Breast epithelium (tissue), 4 donors: ENCODE results near the gene RNLS. TPM values are rescaled to one million over a fixed set of nuclear protein-coding genes. Genes with fewer than 3 reads are reported as not detected.

ENCODE experiments used
- DNase-seq, 2 donors: peaks; one replicate each; pipeline ENCODE4 v3.0.0-alpha.2; 2019; ENCODE audit warnings: low spot score in 2 of 2
- H3K27ac ChIP-seq, 2 donors: fragments of 200-600 bp; sonication (generic) in 1 of 2; one replicate each; pipeline ENCODE4 v1.5.1; 2016 to 2019; ENCODE audit warnings: mild to moderate bottlenecking in 1 of 2
- H3K27me3 ChIP-seq, 2 donors: fragments of 200-600 bp; sonication (generic) in 1 of 2; one replicate each; pipeline versions ENCODE4 v1.5.1 to v1.6.0; 2017 to 2019; ENCODE audit warnings: control low read depth in 1 of 2, mild to moderate bottlenecking in 1 of 2
- H3K36me3 ChIP-seq: fragments of 200-600 bp; one replicate; pipeline ENCODE4 v1.5.1; 2019
- H3K4me1 ChIP-seq, 2 donors: fragments of 200-600 bp; sonication (generic); one replicate each; pipeline ENCODE4 v1.5.1; 2016 to 2019; ENCODE audit warnings: control low read depth in 1 of 2
- H3K4me3 ChIP-seq, 3 donors: fragments of 200-600 bp; sonication (generic); 1 replicate in 2 of 3; 2 replicates in 1 of 3; pipeline ENCODE4 v1.5.1; 2016 to 2019; ENCODE audit warnings: mild to moderate bottlenecking in 3 of 3, moderate library complexity in 2 of 3
- H3K9me3 ChIP-seq, 2 donors: fragments of 200-600 bp; sonication (generic) in 1 of 2; one replicate each; pipeline ENCODE4 v1.5.1; 2016 to 2019; ENCODE audit warnings: control low read depth in 1 of 2
- POLR2A ChIP-seq: fragments of 450-650 bp; IDR thresholded peaks from one replicate; pipeline ENCODE4 v1.6.1; 2016; ENCODE audit warnings: antibody characterized with exemption, mild to moderate bottlenecking, moderate library complexity
- POLR2AphosphoS5 ChIP-seq, 3 donors: sonication (generic); formaldehyde crosslinking; IDR thresholded peaks; one replicate each; pipeline ENCODE4 v1.6.1; 2017; ENCODE audit warnings: antibody characterized with exemption in 3 of 3
- intact Hi-C: fragments of 100-400 bp; cut with DNase I; formaldehyde crosslinking; loops from one replicate; pipeline ENCODE4 v1.15.1; 2023; ENCODE audit warnings: low total_unique reads
- total RNA-seq, 3 donors: library from RNA; depleted of rRNA; stranded (reverse); fragments of >200 nt; gene quantifications; one replicate each; pipeline ENCODE4 v1.1.0, GENCODE V29; 2016
- TF ChIP-seq, protein P1 (sequence below), 3 donors: fragments of 450-650 bp; IDR thresholded peaks; one replicate each; pipeline ENCODE4 v1.5.1; 2016 to 2017; ENCODE audit warnings: antibody characterized with exemption in 3 of 3, mild to moderate bottlenecking in 3 of 3, moderate library complexity in 3 of 3

The RNLS gene
- total RNA-seq, 3 donors from 2014 or later: 27.9 to 32.1 (median 29.1) TPM

DNA sequence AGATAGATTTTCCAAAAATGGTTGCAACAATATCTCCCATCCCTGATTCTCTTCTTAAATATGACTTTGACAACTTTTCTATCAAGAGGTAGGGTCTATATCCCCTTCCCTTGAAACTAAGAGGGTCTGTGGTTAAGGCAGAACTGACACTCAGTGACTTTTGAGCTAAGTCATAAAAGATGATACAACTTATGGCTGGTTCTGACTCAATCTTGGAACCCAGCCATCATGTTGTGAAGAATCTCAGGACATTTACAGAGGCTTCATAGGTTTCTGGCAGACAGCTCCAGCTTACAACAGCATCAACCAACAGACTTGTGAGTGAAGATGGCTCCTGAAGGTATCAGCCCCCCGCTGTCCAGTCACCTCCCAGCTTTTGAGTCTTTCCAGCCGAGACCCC, 203.5 kb downstream of the RNLS start:
- TF ChIP-seq, protein P1, sequence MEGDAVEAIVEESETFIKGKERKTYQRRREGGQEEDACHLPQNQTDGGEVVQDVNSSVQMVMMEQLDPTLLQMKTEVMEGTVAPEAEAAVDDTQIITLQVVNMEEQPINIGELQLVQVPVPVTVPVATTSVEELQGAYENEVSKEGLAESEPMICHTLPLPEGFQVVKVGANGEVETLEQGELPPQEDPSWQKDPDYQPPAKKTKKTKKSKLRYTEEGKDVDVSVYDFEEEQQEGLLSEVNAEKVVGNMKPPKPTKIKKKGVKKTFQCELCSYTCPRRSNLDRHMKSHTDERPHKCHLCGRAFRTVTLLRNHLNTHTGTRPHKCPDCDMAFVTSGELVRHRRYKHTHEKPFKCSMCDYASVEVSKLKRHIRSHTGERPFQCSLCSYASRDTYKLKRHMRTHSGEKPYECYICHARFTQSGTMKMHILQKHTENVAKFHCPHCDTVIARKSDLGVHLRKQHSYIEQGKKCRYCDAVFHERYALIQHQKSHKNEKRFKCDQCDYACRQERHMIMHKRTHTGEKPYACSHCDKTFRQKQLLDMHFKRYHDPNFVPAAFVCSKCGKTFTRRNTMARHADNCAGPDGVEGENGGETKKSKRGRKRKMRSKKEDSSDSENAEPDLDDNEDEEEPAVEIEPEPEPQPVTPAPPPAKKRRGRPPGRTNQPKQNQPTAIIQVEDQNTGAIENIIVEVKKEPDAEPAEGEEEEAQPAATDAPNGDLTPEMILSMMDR (IDR thresholded peaks at IDR 0.05): no peak
- TF ChIP-seq POLR2A: no peak
- no peak for TF ChIP-seq POLR2AphosphoS5 (IDR thresholded peaks at IDR 0.05)
- Histone ChIP-seq H3K9me3 (no peaks in the 10 kb centered on the region), H3K27ac (no peak overlapping the region), H3K4me3 (no peak overlapping the region), H3K4me1 (no peaks in the 10 kb centered on the region), H3K27me3 (no peaks in the 10 kb centered on the region), H3K36me3 (no peaks in the 10 kb centered on the region)
- DNase-seq: no peak
- intact Hi-C loops: no loop called here

DNA sequence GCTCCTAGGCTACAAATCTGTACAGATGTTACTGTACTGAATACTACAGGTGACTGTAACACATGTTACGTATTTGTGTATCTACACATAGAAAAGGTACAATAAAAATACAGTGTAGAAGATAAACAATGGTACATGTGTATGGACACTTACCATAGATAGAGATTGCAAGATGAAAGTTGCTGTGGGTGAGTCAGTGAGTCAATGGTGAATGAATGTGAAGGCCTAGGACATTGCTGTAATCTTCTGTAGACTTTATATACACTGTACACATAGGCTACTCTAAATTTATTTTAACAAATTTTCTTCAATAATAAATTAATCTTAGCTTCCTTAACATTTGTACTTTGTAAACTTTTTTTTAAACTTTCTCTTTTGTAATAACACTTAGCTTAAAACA, 205.6 kb downstream of the RNLS start:
- Histone ChIP-seq H3K27me3 (no peaks in the 10 kb centered on the region), H3K9me3 (no peaks in the 10 kb centered on the region), H3K4me1 (no peaks in the 10 kb centered on the region), H3K36me3 (no peaks in the 10 kb centered on the region), H3K4me3 (no peak overlapping the region), H3K27ac (no peak overlapping the region)
- intact Hi-C loops: no loop called here
- no peak for DNase-seq
- no peak for TF ChIP-seq POLR2A
- TF ChIP-seq POLR2AphosphoS5 (IDR thresholded peaks at IDR 0.05): no peak
- TF ChIP-seq, protein P1 (IDR thresholded peaks at IDR 0.05): no peak

DNA sequence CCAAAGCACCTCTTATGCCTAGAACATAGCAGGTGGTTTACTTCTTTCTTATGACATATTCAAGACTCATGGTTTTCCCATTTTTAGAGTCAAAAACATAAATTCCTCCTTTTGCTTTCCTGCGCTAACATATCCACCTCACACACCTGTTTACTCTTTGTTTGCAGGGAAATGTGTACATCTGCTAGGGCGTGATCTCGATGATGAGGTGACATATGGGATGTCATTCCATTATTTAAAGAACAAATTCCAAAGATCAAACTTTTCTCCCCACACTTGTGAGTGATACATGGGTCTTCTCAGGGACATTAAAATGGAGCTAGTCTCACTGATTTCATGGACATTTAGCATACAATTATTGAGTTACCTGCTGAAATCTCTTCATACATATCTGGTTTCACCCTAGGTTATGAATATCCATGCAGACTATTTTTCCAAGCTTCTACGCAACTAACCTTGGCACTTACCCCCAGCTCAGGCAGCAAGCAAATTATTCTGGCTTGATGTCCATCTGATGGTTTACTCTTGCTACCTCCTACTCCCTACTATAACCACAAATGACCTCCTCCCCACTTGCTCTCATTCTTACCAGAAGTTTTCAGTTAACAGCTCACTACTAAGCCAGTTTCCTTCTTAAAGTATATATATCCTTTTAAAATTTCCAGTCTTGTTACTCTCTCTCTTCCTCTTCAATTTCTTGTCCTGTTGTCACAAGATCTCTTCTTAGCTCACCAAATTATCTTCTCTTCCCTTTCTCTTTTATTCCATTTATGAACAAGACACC, 208.5 kb downstream of the RNLS start:
- H3K4me3 ChIP-seq: no peak overlapping the region
- TF ChIP-seq POLR2A: no peak
- no peak for TF ChIP-seq POLR2AphosphoS5 (IDR thresholded peaks at IDR 0.05)
- TF ChIP-seq, protein P1 (IDR thresholded peaks at IDR 0.05): no peak
- no peaks in the 10 kb centered on the region for H3K36me3 ChIP-seq
- H3K27ac ChIP-seq: no peak overlapping the region
- no peaks in the 10 kb centered on the region for H3K27me3 ChIP-seq
- intact Hi-C loops: no loop called here
- H3K4me1 ChIP-seq: no peaks in the 10 kb centered on the region
- no peak for DNase-seq
- no peaks in the 10 kb centered on the region for H3K9me3 ChIP-seq

DNA sequence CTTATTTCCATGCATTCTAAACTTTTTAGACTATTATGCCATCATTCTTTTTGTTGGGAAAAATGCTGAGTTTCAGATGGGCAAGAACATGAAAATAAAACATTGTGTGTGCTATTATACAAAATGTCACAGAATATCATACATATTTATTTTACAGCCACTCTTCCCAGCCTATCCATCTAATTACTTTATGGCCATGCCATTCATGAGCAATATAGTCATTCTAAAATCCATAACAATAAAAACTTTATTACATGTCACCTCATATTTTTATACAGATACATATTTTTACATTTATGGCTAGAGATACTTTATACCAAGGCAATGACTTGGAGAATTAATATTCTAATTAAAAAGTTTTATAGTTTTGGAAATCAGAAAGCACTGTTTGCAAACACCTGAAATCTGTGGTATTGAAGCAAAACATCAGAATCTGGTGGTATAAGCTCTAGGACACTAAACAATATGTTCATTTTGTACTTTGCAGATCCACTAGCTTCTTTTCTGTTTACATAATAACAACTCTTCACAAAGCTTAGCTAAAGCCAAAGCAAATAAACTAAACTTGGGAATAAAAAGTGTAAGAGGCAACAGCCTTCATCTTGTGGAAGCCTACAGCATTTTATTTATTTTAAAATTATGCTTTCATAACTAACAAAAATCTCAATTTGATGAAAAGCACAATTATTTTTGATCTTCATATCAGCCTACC, 210.1 kb downstream of the RNLS start:
- no peak for DNase-seq
- Histone ChIP-seq H3K4me3 (no peak overlapping the region), H3K27ac (no peak overlapping the region), H3K36me3 (no peaks in the 10 kb centered on the region), H3K27me3 (no peaks in the 10 kb centered on the region), H3K9me3 (no peaks in the 10 kb centered on the region), H3K4me1 (no peaks in the 10 kb centered on the region)
- TF ChIP-seq POLR2A (no peak), POLR2AphosphoS5 (IDR thresholded peaks at IDR 0.05) (no peak)
- TF ChIP-seq, protein P1 (IDR thresholded peaks at IDR 0.05): no peak
- intact Hi-C loops: no loop called here

DNA sequence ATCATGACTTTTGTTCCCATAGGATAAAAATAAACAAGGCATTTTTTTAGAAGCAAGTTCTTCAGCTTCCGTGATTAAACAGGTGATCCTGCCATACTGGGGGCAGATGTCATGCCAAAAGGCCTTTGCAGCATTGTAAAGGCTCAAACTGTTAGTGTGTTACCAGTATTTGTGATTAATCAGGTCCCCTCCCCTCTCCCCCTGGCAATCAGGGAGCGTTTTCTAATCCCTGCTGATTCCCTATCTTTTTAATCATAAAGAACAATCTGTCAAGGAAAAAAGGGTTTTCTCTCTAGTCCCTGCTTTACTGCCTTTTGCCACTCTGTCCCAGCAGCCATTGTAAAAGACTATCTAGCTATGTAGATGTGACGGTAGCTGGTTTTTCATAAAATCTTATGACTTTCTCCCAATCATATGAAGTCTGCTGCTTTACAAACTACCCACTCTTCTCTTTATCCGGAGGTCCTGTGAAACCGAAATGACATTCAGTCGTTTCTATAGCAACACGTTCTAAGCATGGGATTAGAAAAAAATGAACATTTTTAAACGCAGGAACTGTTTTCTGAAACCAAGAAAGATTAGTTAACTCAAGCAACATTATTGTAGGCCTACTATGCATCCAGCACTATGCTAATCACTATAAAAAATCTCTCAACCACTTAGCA, 210.9 kb downstream of the RNLS start:
- H3K27me3 ChIP-seq: no peaks in the 10 kb centered on the region
- intact Hi-C loops: no loop called here
- H3K4me1 ChIP-seq: no peaks in the 10 kb centered on the region
- no peak for DNase-seq
- H3K27ac ChIP-seq: no peak overlapping the region
- no peak for TF ChIP-seq POLR2A
- TF ChIP-seq, protein P1 (IDR thresholded peaks at IDR 0.05): no peak
- no peak for TF ChIP-seq POLR2AphosphoS5 (IDR thresholded peaks at IDR 0.05)
- no peaks in the 10 kb centered on the region for H3K9me3 ChIP-seq
- H3K36me3 ChIP-seq: no peaks in the 10 kb centered on the region
- no peak overlapping the region for H3K4me3 ChIP-seq
